HFFc6 (cell line): ENCODE measurements around the gene CDK5R2. TPM values are rescaled to one million over a fixed set of nuclear protein-coding genes. Genes with fewer than 3 reads are reported as not detected.

ENCODE experiments used
- DNase-seq: peaks from one replicate; pipeline ENCODE4 v3.0.0-alpha.2; 2018
- H3K27ac Mint-ChIP-seq: 2 replicates; pipeline ENCODE4 v1.8.0; 2020; ENCODE audit warnings: mild to moderate bottlenecking, mixed read lengths
- H3K27me3 Mint-ChIP-seq: 2 replicates; pipeline ENCODE4 v1.8.0; 2021; ENCODE audit warnings: mild to moderate bottlenecking, moderate library complexity, mixed read lengths; ENCODE audit not compliant: insufficient read depth
- H3K36me3 Mint-ChIP-seq: 2 replicates; pipeline ENCODE4 v1.8.0; 2021; ENCODE audit warnings: low read depth, mixed read lengths
- H3K4me1 Mint-ChIP-seq: 2 replicates; pipeline ENCODE4 v1.8.0; 2020; ENCODE audit warnings: low read depth, mixed read lengths
- H3K4me3 Mint-ChIP-seq: 2 replicates; pipeline ENCODE4 v1.8.0; 2020; ENCODE audit warnings: mild to moderate bottlenecking, moderate library complexity, mixed read lengths
- H3K9me3 Mint-ChIP-seq: 2 replicates; pipeline ENCODE4 v1.8.0; 2020; ENCODE audit warnings: mild to moderate bottlenecking, mixed read lengths
- CTCF ChIP-seq: fragments of 200-600 bp; sonication (generic); IDR thresholded peaks from 2 replicates; pipeline ENCODE4 v1.5.0; 2021; ENCODE audit warnings: antibody characterized with exemption, mild to moderate bottlenecking
- total RNA-seq, 6 experiments: library from RNA; stranded (reverse); fragmentation: NEBNext Ultra II Directional; extraction: Animal tissue kit (Norgen Biotek cat#: 25700); gene quantifications; 2 replicates in 1 of 6; 3 replicates in 5 of 6; pipeline ENCODE4 v1.2.3, GENCODE V29; 2021

Gene CDK5R2
- total RNA-seq, 6 experiments from 2014 or later, result 0.07 to 0.15 (median 0.08) TPM; not detected in 2

DNA sequence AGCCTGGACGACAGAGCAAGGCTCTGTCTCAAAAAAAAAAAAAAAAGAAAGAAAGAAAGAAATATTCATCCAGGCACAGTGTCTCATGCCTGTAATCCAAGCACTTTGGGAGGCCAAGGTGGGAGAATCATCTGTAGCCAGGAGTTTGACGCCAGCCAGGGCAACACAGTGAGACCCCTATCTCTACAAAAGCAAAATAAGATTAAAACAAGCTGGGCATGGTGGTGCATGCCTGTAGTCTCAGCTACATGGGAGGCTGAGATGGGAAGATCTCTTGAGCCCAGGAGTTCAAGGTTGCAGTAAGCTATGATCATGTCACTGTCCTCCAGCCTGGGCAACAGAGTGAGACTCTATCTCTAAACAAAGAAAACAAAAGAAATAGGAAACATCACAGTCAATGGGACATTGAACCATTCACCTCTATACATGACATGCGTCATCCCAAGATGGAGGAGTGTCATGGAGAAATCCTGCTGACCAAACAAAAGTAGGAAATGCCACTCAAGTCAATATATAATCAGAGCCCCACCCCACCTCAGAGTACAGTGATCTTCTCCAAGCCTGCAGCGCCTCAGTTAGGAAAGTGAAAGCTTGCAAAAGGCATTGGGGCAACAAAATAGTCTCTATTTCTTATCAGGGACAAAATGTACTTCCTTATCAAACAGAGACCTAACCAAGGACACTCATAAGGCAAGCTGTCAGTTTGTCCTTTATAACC is 15.8 kb downstream of the CDK5R2 start:
- H3K9me3 Mint-ChIP-seq, result no peaks in the 10 kb centered on the region
- DNase-seq, result no peak
- H3K4me3 Mint-ChIP-seq, result no peak overlapping the region
- H3K36me3 Mint-ChIP-seq, result no peaks in the 10 kb centered on the region
- no peak for TF ChIP-seq CTCF
- H3K27ac Mint-ChIP-seq, result no peak overlapping the region
- peaks cover 39% of the 10 kb centered on the region for H3K27me3 Mint-ChIP-seq
- H3K4me1 Mint-ChIP-seq, result no peaks in the 10 kb centered on the region

DNA sequence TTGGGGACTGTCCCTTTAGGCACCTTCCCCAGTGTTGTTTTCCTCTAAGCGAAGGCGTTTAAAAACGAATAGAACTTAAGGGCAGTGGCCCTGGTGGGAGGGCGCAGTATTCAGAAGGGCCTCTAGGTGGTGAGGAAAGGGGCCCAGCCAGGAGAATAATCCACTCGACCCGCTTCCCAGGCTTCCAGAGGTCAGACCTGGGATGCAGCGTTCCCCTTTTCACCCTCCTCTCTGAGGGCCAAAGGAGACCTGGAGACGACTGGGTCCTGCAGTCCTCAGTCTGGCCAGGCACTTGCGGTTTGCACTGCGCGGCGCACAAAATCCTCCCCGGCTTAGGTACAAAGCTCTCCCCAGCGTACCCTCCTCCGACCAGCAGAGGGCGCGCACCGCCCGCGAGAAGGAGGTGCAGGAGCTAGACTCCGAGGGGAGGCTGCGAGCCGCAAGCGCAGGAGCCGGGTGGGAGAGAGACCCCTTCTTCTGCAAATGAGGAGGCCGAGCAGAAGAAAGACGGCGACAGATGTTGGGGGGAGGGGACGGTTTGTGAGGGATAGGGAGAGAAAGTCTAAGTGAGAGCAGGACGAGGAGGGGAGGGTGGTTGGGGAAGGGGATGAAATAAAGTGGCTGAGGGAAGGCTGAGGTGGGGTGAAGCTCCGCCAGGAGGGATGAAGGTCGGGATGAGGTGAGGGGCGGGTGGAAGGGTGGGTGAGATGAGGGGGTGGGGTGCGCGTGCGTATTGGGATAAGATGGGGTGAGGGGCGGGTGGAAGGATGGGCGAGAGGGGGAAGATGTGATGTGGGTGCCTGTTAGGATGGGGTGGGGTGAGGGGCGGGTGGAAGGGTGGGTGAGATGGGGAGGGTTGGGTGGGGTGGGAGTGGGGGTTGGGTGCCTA is 20.6 kb downstream of the CDK5R2 start:
- DNase-seq, result peak; percentile 55
- Mint-ChIP-seq H3K27ac (no peak overlapping the region), H3K36me3 (no peaks in the 10 kb centered on the region), H3K9me3 (no peaks in the 10 kb centered on the region), H3K4me3 (peak overlapping the region; percentile 67), H3K27me3 (peaks cover 59% of the 10 kb centered on the region), H3K4me1 (peaks cover 6% of the 10 kb centered on the region)
- peak; percentile 95 for TF ChIP-seq CTCF

DNA sequence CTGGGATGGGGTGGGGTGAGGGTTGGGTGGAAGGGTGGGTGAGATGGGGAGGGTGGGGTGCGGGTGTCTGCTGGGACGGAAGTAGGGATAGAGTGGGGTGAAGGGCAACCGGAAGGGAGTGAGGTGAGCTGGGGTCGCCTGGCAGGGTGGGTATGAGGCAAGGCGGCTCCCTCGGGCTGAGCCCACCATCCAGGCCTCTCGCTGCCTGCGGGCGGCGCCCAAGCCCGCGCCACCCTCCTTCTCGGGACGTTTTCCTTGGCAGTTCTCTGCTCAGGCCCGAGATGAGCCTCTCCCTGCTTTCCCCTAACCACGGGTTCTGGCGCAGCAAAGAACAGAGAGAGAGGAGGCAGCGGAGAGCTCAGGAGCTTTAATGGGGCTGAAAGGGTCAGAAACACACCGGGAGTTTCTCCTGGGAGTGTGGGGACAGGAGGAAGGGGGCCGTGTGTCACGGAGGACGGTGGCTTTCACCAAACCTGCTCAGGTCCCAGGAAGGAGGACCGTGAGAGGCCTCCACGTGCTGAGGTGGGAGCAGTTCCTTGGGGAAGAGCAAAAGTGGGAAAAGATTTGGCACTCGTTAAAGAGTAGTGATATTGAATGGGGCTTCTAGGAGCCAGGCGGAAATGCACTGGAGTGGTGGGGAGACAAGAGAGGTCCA is 21.4 kb downstream of the CDK5R2 start:
- TF ChIP-seq CTCF, result 0 out of 2 replicates have a peak, but pooled peaks have one; percentile 5
- Mint-ChIP-seq H3K27ac (no peak overlapping the region), H3K9me3 (no peaks in the 10 kb centered on the region), H3K4me3 (no peak overlapping the region; the same call in 1 of the 2 replicates), H3K27me3 (peaks cover 57% of the 10 kb centered on the region), H3K36me3 (no peaks in the 10 kb centered on the region), H3K4me1 (peaks cover 6% of the 10 kb centered on the region)
- no peak for DNase-seq

DNA sequence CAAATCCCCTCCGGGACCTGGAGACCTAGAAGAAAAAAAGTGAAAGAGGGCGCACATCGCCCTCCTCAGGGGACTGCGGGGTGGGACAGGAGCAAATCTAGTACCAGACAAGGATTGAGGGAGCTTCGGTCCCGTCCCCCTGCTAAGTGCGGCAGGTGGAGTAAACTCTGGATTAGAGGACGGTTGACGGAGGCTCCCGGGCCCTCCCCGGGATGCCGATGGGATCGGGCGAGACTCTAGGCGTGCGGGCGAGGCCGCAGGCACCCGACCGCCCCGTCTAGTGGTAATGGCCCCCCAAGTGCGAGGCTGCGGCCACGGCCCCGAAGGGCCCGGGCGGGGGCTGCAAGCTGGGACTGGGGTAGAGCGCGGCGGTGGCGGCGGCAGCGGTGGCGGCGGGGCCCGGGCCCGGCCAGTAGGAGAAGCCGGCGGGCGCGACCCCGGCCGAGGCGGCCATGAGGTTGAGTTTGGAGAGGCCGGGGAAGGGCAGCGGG is 22.0 kb downstream of the CDK5R2 start:
- H3K9me3 Mint-ChIP-seq, result no peaks in the 10 kb centered on the region
- H3K4me1 Mint-ChIP-seq, result peaks cover 6% of the 10 kb centered on the region
- no peak overlapping the region; the same call in 1 of the 2 replicates for H3K4me3 Mint-ChIP-seq
- DNase-seq, result no peak
- H3K27ac Mint-ChIP-seq, result no peak overlapping the region
- H3K27me3 Mint-ChIP-seq, result peaks cover 61% of the 10 kb centered on the region
- no peaks in the 10 kb centered on the region for H3K36me3 Mint-ChIP-seq
- 0 out of 2 replicates have a peak, but pooled peaks have one; percentile 3 for TF ChIP-seq CTCF

DNA sequence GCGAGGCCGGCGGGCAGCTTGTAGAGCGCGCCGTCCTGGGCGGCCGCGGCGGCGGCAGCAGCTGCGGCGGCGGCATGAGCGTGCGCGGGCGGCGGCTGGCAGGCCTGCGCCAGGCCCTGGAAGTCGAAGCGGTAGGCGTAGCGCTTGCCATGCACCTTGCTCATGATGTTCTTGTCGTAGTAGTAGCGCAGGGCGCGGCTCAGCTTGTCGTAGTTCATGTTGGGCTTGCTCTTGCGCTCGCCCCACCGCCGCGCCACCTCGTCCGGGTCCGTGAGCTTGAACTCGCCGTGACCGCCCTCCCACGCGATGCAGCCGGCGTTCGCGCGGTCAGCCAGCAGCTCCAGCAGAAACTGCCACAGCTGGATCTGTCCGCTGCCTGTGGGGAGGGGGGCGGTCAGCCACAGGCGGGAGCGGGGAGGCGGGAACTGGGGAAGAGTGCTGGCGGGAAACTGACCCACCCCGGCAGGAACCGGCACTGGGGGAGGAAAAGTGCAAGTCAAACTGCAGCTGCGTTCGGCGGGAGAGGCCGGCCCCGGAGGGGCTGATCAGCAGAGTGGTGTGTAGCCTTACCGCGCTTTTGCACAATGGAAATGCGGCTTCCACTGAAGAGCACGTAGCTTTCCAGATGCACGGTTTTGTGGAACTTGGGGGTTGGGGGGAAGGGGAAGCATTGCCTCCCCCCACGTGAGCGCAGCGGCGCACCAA is 22.6 kb downstream of the CDK5R2 start:
- Mint-ChIP-seq H3K9me3 (no peaks in the 10 kb centered on the region), H3K4me3 (no peak overlapping the region), H3K27ac (no peak overlapping the region), H3K36me3 (no peaks in the 10 kb centered on the region), H3K4me1 (peaks cover 6% of the 10 kb centered on the region), H3K27me3 (peaks cover 64% of the 10 kb centered on the region)
- no peak for TF ChIP-seq CTCF
- DNase-seq, result no peak
